Fibroblast of villous mesenchyme (primary cell): Measurements from ENCODE around the gene CTSH. TPM values are rescaled to one million over a fixed set of nuclear protein-coding genes. Genes with fewer than 3 reads are reported as not detected.

ENCODE experiments used
- DNase-seq: peaks from one replicate; pipeline ENCODE4 v3.0.0-alpha.2; 2010; ENCODE audit warnings: low read depth
- H3K4me3 ChIP-seq: 2 replicates; pipeline ENCODE4 v1.5.1; 2011; ENCODE audit warnings: low read depth, mild to moderate bottlenecking, low read length
- total RNA-seq: library from RNA; depleted of rRNA; stranded (reverse); fragments of >200 nt; gene quantifications from 2 replicates; pipeline ENCODE4 v1.2.3, GENCODE V29; 2012
- TF ChIP-seq, protein P1 (sequence below): IDR thresholded peaks from 2 replicates; pipeline ENCODE4 v1.5.1; 2012; ENCODE audit warnings: low read depth, mild to moderate bottlenecking, low read length; ENCODE audit not compliant: insufficient read depth

The CTSH gene
- total RNA-seq, 1 donor, result 15.1 TPM

DNA sequence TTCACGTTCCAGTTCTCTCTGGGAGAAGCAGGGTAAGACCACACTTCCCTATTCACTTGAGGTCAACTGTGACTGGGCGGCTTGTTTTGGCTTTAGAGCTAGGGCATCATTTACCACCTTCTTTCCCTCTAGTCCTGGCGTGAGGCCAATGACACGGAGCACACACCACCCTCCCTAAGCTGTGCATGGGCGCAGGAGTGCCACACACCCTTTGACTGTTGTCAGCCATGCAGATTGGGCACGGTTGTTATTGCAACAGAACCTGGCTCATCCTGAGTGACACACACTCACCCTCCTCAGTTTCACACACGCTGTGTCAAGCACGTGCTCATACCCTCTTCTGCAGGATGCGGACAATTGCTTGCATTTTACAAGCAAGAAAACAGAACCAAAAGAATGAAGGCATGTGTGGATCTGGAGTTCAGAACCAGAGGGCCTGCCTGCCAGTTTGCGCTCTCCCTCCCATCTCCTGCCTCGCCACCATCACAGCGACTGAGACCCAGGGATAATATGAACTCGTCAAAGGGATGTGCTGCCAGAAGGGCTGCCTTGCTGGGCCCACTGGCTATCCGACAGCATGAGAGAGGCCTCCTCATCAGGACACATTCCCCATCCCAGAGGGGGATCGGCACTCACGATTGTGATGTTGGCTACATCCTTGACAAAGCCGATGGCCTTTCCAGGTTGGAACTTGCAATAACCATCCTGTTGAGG lies 17.6 kb downstream of the CTSH start:
- no peak overlapping the region for H3K4me3 ChIP-seq
- TF ChIP-seq, protein P1, sequence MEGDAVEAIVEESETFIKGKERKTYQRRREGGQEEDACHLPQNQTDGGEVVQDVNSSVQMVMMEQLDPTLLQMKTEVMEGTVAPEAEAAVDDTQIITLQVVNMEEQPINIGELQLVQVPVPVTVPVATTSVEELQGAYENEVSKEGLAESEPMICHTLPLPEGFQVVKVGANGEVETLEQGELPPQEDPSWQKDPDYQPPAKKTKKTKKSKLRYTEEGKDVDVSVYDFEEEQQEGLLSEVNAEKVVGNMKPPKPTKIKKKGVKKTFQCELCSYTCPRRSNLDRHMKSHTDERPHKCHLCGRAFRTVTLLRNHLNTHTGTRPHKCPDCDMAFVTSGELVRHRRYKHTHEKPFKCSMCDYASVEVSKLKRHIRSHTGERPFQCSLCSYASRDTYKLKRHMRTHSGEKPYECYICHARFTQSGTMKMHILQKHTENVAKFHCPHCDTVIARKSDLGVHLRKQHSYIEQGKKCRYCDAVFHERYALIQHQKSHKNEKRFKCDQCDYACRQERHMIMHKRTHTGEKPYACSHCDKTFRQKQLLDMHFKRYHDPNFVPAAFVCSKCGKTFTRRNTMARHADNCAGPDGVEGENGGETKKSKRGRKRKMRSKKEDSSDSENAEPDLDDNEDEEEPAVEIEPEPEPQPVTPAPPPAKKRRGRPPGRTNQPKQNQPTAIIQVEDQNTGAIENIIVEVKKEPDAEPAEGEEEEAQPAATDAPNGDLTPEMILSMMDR, result no peak
- DNase-seq, result no peak

DNA sequence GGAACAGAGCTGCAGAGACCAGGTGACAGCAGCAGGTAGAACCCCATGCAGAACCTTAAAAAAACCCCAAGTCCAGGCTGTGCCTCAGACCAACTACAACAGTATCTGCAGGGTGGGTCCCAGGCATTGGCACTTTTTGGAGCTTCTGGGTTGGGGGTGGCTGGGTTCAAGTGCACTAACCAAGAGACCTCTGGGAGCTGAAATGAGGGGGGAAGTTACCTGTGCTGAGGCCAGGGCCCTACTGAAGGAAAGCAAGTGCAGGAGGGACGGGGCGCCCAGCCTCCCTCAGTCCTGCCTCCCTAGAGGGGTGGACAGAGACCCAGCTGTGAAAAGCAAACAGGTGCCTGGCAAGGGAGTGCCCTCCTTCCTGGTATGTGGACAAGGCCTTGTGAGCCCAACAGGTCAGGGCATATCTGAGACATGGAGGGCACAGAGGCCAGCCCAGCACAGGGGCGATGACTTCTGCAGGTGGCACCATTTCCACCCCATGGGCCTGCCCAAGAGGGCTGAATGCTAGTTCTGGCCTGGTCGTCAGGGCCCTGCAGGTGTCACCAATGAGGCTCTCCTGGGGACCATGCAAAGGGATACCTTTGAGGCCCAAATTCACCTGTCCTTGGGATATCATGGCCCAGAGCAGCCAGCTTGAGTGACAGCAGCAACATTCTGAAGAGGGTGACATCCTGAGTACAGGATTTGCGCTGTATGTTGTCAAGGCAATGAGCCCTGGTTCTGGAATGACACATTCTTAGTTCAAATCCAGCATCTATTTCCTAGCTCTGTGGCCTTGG lies 18.7 kb downstream of the CTSH start:
- no peak overlapping the region for H3K4me3 ChIP-seq
- TF ChIP-seq, protein P1, result no peak
- DNase-seq, result no peak

DNA sequence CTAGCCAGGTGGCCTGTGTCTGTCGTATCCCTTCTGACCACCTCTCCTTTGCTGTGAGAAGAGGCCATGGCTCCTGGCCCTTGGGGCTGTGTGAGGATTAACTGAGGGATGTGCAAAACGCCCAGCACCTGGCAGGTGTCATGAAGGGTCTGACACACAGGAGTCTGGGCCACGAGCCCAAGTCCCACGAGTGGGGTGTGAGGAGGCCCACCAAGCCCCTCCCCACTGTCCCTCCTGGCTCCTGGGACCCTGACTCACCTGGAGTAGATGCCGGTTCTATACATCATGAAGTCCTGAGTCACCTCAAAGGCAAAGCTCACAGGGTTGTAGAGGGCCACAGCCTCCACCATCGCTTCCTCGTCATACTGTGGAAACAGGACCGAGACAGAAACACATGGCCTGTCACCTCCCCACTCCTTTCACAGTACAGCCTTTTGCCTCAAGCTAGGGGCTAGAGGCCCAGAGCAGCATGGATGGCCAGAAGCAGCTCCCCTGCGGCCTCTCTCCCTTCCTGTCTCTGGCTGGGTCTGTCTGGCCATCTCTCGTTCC lies 19.7 kb downstream of the CTSH start:
- TF ChIP-seq, protein P1, result no peak
- H3K4me3 ChIP-seq, result no peak overlapping the region
- DNase-seq, result no peak

DNA sequence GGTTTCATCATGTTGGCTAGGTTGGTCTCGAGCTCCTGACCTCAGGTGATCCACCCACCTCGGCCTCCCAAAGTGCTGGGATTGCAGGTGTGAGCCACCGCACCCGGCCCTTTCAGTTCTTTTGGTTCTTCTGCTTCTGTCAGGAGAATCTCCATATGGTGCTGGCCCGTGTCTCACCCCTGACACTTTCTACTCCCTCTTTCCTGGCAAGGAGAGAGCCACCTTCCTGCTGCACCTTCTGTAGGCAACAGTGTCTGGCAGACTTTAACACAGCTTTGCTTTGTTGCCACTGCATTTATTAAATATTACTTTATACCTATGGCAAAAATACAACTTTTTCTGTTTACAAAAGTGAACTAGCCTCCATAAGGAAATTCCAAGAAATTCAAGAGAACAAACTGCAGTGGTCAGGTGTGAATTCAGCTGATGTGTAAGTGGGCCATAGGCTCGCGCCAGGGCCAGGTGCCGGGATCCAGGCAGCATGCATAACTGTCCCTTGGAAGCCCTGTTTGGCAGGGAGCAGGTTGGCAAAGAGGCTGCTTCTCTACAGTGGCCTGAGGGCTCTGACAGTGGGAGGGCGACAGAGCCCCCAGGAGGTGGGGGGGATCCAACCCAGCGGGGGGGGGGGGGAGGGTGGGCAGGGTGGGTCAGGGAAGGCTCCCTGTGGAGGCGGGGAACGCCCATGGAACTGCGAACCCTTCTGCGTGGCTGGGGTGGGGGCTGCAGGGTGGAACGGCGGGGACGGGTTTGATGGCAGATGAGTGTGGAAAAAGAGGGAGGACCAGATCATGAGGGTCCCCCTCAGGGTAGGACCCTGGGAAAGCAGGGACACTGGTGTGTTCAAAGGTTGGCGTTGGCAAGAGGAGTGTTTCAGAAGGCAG lies 21.1 kb downstream of the CTSH start:
- no peak overlapping the region for H3K4me3 ChIP-seq
- TF ChIP-seq, protein P1, result no peak
- DNase-seq, result no peak

DNA sequence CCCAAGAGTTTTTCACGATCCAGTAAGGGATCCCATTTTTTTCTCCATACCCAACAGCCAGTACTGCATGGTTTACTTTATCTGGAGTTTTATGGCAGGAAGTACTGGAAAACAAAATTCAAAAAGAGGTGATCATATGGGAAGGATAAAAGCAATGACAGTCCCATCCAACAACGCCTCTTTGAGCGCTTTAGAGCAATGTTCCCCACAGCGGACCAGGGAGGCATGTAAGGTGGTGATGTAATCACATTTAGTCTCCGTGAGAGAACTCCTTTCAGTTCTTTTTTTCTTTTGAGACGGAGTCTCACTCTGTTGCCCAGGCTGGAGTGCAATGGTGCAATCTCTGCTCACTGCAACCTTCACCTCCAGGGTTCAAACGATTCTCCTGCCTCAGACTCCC lies 21.8 kb downstream of the CTSH start:
- no peak overlapping the region for H3K4me3 ChIP-seq
- TF ChIP-seq, protein P1, result no peak
- DNase-seq, result no peak

DNA sequence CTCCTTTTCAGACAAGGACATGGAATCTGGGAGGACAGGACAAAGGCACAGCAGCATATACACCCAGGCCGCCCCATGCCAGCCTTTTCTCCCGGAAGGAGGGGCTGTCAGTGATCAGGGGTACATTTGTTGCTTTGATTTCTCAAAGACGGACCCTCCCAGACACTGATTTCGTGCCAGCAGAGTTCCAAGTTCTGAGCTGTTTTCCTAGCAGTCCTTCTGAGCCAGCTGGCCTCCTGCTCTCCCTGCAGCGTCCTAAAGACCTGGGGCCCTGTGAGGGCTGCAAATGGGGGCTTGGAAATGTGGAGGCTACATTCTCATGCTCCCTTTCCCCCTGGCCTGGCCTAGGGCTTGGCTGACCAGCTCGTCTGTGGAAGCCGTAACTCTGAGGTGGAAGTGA lies 22.3 kb downstream of the CTSH start:
- no peak for DNase-seq
- TF ChIP-seq, protein P1, result no peak
- no peak overlapping the region for H3K4me3 ChIP-seq
